Glomerular endothelial cell (primary cell): ENCODE data around the gene OBP2A. TPM values are rescaled to one million over a fixed set of nuclear protein-coding genes. Genes with fewer than 3 reads are reported as not detected.
"Not testable (repeated sequence)": the region's sequence is repeated elsewhere in the genome, so short reads cannot be mapped to it uniquely, and the experiment has no call there.

ENCODE experiments used
- DNase-seq: peaks from one replicate; pipeline ENCODE4 v3.0.0-alpha.2; 2011; ENCODE audit warnings: low read depth, low spot score; ENCODE audit errors: extremely low read depth
- total RNA-seq: library from RNA; depleted of rRNA; stranded (reverse); fragments of >200 nt; gene quantifications from 2 replicates; pipeline ENCODE4 v1.2.3, GENCODE V29; 2015

OBP2A gene
- total RNA-seq, 1 donor from 2014 or later: not detected

DNA sequence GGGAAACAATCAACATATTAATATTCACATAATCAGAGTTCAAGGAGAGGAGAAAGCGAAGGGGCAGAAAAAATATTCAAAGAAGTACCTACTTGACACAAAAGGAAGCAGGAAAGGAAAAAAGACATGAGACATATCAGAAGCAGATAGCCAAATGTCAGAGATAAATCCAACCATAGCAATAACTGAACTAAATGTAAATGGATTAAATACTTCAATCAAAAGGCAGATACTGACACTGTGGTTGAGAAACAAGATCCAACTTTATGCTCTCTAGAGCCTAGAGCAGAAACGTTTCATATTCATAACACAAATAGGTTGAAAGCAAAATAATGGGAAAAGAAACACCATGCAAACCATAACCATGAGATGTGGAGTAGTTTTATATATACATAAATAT, 36.5 kb upstream of the OBP2A start:
- no peak for DNase-seq

DNA sequence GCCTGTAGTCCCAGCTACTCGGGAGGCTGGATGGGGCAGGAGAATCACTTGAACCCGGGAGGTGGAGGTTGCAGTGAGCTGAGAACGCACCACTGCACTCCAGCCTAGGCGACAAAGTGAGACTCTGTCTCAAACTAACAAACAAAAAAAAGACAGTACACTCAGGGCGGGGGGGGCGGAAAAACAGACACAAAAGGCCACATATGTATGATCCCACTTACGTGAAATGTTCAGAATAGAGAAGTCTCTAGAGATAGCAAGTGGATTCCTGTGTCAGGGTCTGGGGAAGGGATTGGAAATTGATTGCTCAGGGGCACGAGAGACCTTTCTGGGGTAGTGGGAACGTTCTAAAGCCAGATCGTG, 33.7 kb upstream of the OBP2A start:
- no peak for DNase-seq

DNA sequence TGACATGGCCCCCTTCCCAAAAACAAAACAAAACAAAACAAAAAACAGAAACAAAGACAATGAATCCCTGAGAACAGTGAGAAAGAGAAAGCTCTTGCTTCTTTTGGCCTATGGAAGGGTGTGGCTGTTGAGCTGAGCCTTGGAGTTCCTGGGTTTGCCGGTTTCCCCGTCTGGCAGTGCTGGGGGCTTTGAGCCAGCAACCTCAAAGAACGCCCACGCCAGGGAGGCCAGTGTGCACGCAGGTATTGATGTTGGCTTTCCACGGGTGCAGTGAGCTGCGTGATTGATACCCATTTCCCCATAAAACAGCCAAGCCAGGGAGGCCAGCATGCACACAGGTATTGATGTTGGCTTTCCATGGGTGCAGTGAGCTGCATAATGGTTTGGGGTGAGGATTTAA, 33.0 kb upstream of the OBP2A start:
- DNase-seq: no peak

DNA sequence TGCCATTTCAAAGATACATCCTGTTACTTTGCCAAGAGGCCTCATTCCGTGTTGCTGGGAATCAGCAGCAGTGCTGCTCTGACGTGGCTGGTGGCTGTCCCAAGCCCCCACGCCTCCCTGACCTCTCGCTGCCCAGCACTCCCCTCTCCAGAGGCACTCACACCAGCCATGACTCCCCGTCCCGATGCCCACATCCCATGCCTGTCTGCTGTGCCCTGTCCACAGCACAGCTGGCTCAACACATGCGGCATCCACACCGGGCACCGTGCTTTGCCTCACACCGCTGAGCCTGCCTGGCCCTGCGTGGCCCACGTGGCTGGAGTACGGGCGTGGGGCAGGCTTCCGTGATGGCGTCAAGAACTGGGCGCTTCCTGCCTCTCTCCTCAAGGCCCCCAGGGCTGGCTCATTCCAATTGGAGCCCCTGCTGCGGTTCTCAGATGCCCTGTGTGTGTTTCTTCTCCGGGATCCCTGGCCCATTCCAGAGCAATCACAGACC, 32.5 kb upstream of the OBP2A start:
- DNase-seq: no peak

DNA sequence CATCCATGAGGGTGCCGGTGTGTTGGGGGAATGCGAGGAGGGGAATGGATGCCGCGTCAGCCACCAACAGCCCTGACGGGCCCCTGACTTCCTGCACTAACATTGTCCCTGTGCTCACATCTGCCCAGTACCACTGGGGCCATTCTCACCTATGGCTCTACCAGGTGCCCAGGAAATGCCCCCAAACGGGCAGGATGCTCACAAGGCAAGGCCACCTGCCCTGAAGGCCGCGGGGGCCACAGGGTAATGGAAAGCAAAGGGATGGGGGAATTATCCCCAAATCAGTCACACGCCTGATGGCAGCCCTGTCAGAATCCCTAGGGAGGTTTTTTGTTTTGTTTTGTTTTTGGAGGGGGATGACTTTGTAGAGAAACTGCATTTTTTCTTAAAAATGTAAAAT, 32.0 kb upstream of the OBP2A start:
- not testable (repeated sequence) for DNase-seq

DNA sequence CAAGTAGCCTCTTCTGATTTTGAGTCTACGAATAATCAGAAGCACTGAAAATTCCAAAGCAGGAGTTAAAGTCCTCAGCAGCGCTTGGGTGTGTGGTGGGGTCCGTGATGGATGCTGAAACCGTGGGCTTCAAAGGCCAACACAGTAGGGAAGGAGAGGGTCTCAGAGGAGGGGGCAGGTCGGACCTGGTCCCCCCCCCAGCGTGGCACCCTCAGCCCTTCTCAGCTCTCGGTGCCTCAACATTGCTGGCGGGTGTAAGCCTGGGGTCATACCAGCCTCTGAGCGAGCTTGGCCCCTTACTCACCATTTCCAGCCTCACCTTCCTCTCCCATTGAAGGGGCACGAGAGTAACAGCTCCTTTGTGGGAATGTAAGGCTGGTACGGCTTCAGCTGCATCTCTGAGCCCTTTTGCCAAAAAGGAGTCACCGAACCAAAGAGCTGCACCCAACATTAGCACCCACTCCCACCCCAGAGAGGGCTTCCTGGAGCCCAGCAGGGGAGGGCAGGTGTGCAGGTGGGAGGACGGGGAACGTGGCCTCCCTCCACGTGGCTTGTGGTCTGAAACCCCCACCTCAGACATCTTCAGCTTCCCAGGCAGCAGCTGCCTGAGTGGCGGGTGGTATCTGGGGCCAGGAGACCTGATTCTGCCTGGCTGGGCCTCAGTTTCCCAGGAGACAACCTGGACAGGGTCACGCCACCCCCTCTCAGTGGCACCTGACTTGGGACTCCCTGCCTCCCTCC, 31.4 kb upstream of the OBP2A start:
- no peak for DNase-seq

DNA sequence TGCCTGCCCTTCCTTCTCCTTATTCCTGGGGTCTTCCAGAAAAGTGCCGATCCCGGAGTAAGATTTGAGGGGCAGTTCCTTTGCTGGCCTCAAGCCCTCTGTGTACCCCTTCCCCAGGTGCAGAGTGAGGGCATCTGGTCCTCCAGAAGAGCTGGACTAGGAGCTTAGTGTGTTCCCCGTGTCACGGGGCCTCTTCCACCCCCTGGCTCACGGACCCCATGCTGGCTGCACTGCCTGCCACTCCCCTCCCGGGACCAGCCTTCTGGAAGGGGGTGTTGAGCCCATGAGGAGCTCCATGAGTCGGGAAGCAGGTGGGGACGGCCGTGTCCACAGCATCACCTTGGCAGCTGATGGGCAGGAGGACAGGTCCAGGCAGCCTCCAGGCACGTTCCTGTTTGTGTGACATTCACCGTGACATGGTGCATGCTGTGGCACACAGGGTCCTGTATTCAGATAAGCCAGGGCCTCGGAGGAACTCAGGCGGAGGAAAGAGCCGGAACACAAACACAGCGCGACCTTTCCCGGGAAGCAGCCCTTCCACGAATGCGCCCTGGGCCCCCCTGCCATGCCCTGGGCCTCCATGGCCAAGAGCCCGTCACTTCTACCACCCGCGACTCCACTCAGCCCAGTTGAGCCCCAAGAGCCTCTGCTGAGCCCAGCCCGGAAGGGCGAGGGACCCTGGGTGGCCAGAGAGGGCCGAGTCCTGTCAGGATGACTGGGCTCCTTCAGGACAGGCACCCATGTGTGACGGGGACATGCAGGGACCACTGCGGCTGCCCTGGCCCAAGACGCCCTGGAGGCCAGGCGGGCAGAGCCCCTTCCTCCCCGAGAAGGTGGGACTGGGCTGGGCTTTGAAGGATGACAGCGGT, 30.6 kb upstream of the OBP2A start:
- DNase-seq: no peak

DNA sequence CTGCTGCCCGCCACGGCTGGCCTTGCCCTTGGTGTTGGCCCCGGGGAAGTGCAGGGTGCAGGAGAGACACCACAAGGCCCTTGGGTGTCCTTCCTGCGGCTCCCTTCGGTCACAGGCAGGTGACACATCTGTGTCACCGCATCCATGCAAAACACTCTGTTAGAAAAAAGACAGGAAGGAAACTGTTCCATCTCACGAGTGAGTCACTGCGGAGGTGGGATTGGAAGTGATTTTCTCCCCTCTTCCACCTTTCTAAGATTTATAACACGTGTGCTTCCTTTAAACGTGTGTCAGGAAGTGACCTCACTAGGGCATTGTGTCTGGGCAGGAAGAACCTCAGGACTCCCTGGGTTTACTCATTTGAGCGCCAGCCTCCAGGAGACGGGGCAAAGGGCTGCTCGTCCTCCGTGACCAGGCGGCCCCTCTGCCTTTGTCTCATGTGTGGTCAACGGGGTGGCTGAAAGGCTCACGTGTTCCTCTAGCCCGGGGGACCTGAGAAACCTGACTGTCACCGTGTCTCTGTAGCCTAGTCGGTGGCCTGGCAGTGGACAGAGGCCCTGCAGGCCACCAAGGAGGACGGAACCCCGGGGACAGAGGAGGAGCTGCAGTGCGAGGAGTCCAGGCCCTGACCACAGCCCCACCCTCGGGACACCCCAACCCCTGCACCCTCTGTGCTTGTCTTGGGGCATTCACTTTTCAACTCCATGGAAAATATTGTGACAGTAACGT, 29.6 kb upstream of the OBP2A start:
- DNase-seq: peak; percentile 62

DNA sequence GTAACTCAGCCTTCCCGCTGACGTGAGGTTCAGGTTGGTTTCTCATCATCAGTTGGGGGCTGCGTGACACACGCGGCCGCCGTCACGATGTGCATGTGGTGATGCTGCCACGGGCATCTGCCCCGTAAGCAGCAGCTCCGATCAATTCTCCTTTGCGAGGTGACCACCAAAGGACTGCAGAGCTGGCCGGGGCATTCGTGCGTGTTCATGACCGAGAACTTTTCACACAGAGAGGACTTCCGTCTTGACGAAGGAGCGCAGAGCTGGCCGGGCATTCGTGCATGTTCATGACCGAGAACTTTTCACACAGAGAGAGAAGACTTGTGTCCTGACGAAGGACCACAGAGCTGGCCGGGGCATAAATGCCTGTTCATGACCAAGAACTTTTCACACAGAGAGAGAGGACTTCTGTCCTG, 28.5 kb upstream of the OBP2A start:
- DNase-seq: no peak

DNA sequence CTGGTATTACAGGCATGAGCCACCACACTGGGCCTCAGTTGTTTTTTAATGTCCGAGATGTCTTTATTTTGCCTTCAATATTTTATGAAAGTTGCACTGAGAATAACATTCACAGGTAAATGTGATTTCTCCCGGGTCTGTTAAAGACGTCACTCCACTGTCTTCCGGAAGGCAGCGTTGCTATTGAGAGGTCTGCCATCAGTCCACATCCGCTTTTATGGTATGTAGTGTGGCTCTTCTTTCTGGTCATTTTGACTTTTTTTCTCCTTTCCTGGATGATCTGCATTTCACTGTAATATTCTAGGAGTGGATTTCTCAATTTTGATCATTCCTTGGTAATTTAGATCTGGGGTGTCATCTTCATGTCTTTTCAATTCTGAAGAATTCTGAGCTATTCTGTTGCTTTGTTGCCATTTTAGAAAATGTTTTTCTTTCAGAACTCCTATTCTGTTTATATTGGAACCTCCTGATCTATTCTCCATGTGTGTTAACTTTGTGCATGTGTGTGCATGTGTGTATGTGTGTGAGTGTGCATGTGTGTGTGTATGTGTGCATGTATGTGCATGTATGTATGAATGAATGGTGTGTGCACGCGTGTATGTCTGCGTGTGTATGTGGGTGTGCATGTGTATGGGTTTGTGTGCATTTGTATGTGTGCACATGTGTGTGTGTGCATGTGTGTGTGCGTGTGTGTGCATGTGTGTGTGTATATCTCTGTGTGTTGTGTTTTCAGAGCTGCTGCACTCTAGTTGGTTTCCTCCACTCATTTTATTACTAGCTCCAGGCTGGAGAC, 26.6 kb upstream of the OBP2A start:
- no peak for DNase-seq

DNA sequence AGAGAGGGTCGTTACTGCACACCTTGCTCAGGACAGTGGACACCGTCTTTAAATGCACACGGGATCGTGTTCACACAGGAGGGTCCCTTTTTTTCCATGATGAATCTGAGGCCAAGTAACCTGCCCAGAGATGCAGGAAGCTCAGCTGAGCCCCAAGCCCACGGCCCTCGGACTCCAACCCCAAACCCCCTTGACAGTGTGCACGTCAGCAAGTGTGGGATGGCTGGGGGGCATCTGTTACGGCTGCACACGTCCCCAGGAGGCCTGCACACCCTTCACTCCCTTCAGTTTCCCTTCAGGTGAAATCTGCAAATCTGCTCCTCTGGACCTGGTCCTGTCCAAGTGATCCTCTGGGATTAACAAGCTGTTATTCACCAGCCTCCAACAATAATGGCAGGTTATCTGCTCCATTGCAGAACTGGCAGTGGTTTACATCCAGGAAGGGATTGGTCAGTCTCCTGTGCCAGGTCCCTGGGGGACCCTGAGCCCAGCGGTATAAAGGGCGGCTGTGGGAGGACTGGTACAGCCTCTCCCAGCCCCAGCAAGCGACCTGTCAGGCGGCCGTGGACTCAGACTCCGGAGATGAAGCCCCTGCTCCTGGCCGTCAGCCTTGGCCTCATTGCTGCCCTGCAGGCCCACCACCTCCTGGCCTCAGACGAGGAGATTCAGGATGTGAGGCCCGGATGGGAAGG, 24.9 kb upstream of the OBP2A start, which contains the start of gene LCN1:
TSS of gene LCN1 (plus strand) at position 525 of the 692 bp plus-strand sequence. CDS start at position 583, 58 bp downstream.
- DNase-seq: no peak

DNA sequence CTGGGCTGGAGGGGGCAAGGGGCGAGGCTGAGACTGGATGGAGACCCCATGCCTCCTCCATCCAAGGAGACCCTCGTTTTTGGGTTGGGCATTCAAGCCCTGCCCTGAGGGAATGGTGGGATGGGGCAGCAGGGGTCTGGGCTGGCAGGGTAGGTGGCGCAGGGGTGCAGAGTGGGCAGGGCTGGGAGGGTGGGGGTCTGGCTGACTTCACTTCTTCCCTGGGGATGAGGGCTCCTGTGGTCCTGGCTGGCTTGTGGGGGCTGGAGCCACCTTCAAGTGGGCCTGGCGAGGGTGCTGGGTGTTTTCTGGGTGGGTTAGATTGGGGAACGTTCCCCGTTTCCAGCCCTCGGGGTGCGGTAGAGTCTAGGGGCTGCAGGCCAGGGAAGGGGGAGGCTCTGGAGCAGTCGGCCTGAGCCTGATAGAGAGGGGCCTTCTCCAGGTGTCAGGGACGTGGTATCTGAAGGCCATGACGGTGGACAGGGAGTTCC, 24.3 kb upstream of the OBP2A start:
- DNase-seq: no peak

DNA sequence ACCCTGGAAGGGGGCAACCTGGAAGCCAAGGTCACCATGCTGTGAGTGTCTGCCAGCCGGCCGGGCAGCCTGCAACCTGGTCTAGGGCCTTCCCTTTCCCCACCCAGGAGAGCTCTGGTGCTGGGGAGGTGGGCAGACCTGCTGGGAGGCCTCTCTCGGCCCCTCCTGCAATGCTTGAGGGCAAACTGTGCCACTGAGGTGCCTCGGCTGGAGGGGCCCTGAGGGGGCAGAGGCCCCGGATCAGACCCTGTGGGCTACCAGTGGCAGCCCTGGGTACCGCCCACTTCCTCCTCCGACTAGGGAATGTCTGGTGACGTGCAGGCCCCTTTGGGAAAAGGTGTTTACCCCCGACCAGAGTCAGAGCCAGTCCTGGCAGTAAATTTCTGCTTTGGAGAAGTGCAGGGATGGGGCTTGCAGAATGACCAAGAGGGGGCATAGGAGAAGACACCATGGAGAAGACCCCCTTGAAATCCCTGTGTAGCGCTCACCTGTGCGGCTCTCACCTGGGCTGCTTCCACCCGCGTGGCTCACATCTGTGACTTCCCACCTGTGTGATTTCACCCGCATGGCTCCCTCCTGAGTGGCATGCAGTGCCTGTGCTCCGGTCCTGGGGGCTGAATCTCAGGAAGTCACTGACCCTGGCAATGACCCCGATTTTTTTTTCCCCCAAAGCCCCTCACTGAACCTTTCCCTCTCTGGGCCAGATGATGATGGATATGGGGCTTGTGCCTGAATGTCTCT, 23.6 kb upstream of the OBP2A start:
- no peak for DNase-seq

DNA sequence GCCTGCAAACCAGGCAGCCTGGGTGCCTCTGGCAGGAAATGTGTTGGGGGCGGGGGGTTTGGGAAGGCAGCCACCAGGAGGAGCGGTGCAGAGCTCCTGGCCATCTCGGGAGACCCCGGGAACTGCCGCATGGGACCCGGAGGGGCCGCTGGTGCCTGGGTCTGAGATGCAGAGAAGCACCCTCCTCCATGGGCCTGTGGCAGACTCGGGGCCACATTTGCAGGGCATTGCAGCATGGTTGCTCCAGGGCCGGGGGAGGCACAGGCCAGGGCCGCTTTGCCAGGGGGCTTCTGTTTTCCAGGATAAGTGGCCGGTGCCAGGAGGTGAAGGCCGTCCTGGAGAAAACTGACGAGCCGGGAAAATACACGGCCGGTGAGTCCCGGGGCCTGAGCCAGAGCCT, 23.0 kb upstream of the OBP2A start:
- no peak for DNase-seq

DNA sequence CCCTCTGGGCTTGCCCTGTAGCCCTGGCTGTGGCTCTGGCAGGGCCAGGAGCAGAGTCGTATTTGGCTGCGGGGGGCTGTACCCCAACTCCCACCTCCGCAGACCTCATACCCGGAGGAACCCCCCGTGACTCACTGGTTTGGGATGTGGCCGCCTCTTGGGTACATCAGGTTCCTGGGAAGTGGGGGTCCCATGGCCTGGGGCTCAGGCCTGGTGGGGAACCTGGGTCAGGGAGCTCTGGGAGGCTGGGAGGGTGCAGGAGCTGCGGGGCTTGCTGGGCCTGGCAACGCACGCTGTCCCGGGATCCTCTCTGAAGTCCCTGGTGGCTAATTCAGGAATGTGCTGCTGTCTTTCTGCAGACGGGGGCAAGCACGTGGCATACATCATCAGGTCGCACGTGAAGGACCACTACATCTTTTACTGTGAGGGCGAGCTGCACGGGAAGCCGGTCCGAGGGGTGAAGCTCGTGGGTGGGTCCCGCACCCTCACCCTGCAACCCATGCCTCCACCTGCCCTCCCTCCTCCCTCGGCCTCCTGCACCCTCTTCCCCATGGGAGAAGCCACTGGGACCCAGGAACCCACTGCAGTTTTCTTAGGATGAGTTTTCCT, 22.3 kb upstream of the OBP2A start:
- DNase-seq: no peak

DNA sequence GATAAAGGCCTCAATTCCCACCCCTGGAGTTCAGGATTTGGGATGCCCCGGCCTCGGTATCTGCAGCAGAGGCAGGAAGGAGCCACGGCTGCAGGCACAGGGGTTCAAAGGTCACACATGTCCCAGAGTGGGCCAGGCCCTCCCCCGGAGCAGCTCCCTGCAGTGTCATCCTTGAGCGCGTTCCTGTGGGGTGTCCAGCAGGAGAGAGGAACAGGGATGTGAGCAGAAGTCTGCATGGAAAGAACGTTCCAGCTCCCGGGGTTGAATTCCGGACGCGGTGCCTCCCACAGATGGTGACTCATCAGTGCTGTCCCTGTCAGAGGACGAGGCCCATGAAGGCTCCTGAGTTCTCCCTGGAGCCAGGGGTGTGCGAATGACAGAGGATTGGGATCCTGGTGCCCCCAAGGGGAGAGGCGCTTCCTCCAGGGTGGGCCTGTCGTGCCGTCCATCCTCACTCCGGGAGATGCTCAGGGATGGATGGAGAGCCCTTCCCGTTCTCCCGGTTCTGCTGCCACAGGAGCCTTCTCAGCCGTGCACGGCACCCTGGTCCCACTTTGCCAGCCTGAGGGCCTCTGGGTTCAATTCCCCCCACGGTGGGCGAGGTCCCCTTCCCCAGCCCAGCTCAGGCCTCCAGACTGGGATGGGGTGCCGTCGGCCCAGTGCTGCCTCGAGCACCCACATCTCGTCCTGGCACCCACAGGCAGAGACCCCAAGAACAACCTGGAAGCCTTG, 21.6 kb upstream of the OBP2A start:
- DNase-seq: no peak

DNA sequence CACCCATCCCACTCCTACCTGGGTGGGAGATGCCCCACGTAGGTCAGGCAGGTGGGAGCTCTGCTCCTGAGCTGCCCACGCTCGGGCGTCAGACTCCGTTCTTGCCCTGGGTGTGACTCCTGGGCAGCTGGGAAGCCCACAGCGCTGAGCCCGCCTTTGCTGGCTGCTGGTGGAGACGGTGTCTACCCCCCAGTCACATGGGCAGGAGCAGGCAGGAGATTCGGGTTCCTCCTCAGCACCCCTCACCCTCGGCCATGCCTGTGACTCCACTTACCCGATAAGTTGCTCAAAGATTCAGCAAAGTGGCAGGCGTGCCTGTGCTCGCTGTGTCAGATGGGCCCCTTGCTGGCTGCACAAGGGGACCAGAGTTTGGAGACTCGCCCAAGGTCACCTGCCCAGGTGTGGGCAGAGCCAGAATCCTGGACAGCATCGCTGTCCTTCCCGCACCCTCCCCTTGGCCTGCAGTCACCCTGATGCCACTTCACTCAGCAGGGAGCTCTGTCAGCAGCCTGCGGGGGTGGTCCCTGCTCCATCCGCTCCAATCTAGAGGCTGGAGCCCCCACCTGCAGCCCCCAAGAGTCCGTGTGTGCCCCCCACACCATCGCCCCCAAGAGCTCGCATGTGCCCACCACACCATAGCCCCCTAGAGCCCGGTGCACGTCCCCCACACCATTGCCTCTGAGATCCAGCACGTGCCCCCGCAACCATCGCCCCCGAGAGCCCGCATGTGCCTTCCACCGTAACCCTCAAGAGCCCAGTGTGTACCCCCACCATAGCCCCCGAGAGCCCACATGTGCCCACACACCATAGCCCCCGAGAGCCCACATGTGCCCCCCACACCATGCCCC, 20.5 kb upstream of the OBP2A start:
- DNase-seq: no peak
